Right hindlimb (tissue), 1 donor: Measurements from ENCODE around the gene TMA7.

ENCODE experiments used
- DNase-seq: peaks from one replicate; pipeline ENCODE4 v3.0.0-alpha.2; 2018

TMA7 gene

DNA sequence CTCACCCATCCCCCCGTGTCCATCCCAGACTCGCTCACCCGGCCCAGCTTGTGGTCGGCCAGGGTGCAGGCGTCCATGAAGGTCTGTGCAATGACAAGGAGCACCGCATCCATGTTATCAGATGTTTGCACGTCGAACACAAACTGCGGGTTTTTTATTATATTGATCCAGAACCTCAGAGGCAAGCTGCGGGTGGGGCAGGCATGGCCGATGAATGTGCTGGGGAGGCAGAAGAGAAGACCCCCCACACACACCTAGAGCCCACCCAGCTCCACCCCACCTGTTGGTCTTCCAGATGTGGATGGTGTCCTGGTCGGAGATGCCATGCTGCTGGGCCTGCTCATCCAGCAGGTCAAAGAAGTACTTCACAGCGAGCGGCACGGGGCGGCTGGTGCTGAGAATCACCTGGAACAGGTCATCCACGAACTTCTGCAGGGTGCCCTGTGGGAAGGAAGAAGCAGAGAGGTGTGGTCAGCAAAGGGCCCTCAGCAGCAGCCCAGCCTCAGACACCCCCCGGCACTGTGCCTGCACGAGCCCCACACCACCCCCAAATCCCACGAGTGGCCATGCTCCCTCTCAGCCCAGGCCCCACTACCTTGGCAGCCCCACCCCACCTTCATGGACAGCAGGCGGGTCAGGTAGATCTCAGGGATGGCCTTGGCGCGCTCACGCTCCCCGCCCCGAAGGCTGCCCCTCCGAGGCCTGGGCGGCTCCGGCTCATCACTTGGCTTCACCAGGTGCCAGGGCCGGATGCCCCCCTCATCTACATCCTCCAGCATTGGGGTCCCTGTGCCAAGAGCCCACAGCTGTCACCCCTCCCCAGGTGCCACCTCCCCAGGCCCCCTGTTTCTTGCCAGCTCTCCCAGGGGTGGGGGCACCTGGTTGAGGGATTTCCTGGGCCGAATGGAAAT lies 30.5 kb upstream of the TMA7 start:
- DNase-seq = no peak

DNA sequence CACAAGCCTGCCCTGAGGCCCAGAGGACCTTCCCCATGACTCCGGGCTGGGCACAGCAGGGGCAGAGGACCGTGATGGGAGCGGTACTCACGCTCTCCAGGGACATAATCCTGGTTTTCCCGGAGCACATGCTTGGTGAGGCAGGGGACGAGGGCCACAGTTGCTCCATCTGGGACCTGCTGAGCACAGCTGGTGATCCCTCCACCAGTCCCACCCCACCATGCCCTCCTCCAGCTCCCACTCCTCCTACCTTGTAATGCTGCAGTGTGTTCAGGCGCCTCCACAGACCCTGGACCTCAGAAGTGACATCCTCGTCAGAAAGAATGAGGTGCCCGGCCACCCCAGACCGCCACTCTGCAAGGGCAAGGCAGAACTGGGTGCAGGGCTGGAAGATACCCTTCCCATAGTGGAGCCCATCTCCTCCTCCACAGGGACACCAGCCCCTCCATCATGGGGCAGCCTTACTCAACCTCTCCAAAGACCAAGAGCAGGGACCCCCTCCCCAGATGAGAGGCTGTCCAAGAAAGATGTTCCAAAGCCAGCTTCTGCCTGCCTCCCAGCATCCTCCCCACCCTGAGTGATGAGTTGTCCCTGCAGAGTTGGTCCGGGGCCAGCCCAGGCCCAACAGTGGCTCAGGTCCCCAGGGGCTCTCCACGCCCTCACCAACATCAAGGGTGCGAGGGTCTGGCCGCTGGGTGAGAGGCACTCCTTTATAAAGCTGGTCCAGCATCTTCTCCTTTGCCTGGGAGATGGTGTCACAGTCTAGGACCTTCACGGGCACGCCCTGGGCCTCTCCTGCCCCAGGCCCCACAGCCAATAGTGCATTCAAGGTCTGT lies 29.6 kb upstream of the TMA7 start:
- DNase-seq = peak; percentile 8

- peak; percentile 17 for DNase-seq
Measured at GRCh38 chr3:48411041-48411588, 28.9 kb upstream of the TMA7 start.

- DNase-seq = no peak
Measured at GRCh38 chr3:48411606-48412374, 28.3 kb upstream of the TMA7 start.

GRCh38 chr3:48412375-48413001 lies 27.6 kb upstream of the TMA7 start:
- DNase-seq = no peak

DNA sequence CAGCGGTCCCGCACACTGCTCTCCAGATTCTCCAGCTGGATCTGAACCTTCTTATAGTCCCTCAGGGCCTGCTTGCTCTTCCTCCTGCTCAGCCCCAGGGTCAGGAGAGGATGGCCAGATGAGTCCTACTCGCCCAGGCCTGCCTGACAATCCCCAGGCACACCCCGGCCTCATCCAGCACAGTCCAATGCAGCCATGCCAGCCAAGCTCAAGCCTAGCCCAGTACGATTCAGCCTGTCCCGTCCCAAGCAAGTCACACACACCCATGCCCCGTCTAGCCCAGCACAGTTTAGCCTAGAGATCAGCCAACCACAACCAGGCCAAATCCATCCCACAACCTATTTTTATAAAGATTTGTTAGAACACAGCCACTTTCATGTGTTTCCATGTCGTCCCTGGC lies 27.0 kb upstream of the TMA7 start:
- peak; percentile 16 for DNase-seq

GRCh38 chr3:48413611-48414010 lies 26.4 kb upstream of the TMA7 start:
- DNase-seq = no peak

DNA sequence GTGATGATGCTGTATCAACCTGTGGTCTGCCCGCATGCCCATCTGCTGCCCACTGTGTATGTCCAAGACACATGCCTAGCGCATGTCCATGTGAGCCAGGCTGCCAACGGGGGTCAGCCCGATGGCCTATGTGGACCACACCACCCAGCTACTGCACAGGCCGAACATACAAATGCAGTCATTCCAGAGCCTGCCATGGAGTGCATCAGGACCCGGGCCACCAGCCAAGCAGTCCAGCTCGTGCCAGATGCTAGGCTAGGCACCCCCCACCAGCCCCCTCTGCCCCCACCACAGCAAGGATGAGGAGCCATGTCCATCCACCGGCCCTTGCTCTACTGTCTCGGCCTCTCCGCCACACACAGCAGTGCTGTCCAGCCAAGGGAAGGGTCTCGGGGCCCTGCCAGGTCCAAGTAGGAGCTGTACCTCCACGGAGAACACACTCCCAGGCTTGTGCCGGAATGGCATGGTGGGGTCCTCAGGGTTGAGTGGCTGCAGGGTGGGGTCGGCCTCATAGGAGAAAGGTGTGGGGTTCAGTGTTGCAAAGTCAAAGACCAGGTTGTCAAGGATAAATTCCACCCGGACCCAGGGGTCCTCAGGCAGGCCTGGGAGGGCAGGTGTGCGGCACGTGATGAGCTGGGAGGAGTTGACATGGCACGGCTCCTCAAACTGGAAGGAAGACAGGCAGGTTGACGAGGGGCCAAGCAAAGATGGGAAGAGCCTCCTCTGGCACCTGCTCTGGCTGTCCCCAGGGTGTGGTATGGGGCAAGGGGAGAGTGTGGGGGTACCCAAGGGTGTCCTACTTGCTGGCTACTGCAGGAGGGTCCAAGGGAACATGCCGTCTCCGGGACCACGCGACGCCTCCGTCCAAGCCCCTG lies 25.4 kb upstream of the TMA7 start:
- DNase-seq = no peak

DNA sequence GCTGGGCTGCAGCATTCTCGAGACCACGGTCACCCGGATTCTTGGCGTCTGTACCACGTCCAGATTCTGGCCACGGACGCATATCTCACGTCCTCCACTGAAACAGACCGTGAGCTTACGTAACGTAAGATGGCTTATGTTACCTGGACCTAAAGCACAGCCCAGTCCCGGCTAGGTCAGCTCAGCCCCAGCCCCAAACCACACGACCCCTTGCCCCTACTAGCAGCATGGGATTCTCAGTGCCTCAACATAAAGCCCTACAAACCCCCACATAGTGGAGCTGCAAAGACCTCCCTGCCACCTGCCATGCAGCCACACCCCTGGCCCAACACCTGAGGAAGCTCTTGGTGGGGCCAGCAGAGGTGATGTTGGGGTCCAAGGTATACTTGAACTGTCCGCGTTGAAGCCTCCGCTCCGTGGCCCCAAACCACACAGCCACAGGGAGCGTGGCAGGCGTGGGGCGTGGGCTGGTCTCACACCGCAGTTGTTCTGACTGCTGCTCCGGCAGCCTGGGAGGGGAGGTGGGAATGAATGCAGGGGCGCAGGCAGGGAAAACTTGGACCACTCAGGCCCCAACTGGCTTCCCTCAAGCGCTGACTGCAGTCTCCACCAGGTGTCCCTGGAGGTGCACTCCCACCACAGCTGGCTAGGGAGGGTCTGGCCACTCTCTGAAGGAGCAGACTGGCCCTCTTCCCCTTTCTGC lies 24.7 kb upstream of the TMA7 start:
- DNase-seq = no peak

DNA sequence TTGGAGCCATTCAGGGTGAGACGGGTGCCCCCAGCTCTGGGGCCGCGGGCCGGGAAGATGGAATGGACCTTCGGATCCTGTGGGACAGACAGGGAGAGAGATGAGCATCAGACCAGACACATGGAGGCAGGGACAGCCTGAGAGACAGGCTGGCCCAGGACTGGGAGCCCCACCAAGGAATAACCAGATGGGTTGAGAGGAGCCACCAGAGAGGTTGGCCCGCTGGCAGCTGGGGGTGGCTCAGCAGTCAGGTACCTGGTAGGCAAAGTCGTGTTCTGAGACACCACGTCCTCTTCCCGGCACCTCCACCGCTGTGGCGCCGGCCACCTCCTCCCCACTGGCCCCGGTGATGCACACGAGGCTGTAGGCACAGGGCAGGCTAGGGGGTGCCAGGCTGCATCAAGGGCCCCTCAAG lies 24.0 kb upstream of the TMA7 start:
- DNase-seq = no peak

DNA sequence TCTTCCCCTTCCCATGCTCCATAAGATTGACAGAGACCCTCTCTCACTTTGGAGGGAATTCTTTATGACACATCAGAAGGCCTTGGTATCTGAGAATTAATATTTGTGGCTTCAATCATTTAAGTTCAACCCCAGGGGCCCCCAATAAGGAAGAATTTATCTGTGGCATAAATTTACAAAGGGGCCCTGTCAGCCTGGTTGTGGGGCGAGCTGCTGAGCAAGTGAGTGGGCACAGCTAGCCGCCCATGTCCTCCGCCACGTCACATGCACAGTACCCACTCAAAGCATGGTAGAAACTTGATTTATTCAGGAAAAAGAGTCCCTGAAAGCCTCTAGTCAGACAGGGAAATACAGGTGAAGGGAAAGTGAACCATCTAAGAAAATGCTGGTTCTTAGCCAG lies 23.5 kb upstream of the TMA7 start:
- DNase-seq = no peak

DNA sequence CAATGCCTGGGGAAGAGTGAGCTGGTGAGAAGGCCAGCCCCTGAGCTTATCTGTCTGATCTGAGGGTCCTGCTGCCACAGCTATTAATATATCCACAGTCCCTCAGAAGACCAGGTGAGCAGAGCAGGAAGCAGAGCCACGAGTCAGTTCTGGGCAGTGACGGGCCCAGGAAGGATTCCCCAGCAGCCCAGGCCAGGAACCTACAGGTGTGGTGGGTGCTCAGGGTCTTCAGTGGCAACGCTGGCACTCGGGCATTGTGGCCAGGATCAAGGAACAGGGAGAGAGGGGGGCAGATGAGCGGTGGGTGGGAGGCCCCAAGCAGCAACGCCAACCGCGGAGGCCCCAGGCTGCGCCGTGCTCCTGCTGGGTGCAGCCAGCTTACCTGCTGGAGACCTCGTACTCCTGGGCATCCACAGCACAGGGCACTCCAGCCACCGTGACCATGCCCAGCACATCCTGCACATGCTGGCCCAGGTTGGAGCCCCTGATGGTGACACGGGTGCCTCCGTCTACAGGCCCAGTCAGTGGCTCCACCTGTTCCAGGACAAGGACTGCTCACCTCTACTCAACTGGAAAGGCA lies 22.4 kb upstream of the TMA7 start:
- DNase-seq = no peak

DNA sequence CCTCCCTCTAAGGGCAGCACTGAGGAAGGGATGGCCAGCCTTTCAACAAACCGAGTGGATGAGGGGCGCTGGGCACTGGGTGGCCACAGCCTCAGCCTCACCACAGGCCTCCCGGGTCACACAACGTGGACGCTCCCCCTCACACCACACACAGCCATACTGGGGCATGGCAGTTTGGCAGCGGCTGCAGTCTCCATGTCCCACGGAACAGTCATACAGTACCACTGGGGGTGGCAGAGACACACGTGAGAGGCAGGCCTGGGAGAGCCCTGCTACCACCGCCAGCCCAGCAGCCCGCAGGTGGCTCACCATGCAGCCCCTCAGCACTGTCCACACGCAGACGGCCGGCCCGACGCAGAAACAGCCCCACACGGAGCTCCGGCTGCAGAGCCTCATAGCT lies 21.9 kb upstream of the TMA7 start:
- DNase-seq = no peak

DNA sequence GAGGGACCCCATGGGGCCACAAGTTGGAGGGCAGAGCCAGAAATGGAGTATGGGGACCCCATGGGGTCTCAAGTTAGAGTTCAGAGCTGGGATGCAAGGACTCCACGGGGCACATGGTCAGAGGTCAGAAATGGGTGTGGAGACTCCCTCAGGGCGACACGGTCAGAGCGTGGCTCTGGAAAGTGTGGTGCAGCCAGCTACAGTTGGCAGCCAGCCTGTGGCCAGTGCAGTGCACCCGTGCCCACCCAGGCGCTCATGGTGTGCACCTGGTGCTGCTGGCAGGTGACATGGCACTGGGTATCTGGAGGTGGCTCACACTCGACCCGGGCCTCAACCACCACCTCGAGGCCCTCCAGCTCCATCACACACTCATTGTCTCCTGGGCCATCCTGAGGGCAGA lies 21.4 kb upstream of the TMA7 start:
- DNase-seq = no peak

GRCh38 chr3:48419149-48419548 lies 20.9 kb upstream of the TMA7 start:
- no peak for DNase-seq

DNA sequence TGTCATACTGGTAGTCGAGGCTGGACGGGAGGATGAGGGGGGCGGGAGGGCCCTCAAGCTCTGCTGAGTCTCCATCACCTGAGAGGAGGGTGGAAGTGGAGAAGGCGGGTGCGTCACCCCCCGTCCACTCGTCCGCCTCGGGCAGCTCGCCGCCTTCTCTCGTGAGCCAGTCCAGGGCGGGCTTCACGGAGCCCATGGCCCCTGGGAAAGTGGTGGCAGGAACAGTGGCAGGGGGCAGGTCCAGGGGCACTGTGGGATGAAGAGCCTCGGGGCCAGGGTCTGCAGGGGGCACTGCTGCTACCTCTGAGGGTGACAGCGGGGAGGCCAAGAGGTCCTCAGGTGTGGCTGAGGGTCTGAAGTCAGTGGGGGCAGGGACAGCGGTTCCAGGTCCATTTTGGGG lies 20.5 kb upstream of the TMA7 start:
- DNase-seq = no peak

GRCh38 chr3:48420561-48420960 lies 19.5 kb upstream of the TMA7 start:
- DNase-seq = no peak

DNA sequence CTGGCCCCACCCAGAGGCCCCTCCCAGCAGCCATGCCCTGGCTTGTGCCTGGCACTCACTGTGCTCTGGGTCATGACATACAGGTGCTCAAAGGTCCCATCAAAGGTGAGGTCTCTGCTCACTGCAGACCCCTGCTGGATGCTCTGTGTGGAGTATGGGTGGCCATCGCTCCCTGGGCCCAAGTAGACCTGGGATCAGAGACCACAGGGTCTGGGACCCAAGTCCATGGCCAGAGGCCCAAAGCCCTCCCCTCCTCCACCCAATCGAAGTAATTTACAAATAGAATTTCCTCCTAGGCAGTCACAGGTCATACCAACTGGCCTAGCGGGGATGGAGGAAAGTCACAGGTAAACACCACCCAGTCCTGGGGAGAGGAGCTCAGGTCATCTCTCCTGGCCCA lies 17.8 kb upstream of the TMA7 start:
- no peak for DNase-seq

DNA sequence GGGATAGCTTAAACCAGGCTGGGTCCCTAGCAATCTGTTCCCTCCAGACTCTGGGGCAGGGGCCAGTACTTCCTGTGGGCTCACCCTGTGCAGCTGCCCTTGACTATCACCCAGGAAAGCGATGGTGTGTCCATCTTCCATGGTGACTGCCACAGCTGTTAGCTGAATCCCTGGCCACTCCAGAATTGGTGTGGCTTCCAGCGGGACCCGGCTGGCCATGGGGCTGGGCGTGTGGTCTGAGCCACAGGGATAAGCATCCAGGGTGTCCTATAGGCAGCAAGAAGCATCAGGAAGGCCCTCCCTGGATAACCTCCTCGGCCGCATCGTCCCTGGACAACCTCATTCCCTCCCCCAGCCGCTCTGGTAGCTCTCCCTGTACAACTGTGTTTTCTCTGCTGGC lies 17.4 kb upstream of the TMA7 start:
- no peak for DNase-seq

DNA sequence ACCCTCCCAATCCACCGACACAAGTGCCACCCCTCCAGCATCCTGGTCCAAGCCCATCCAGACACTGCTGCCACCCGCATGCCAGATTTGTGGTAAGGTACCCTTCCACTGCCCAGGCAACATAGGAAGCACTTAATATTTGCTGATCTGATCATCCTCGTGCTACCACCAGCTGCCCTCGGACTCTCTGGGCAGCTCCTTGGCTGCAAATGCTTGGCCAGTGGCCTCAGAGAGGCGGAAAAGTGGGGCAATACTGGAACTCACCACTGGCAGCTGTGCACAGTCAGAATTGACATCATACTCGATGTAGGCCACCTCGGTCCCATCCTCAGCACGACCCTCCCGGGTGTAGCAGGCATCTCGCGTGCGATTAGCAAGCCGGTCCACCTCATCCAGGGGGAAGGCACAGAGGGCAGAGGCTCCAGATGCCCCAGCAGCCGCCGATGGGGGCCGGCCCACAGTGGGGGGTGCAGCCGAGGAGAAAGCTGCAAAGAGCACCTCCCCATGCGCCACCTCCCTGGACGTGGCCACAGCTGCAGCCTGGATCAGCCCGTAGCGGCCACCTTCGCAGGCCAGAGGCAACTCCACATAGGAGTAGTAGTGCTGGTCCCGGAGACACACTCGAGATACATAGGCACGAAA lies 16.7 kb upstream of the TMA7 start:
- no peak for DNase-seq
